Trophoblast cell (in vitro differentiated cells and primary cell): ENCODE measurements around the gene MOXD1.

ENCODE experiments used
- DNase-seq, 2 donors: peaks; one replicate each; pipeline ENCODE4 v3.0.0-alpha.2; 2016
- H2AFZ ChIP-seq: 2 replicates; pipeline ENCODE4 v1.6.1; 2013; ENCODE audit warnings: low read length, moderate library complexity, mild to moderate bottlenecking; ENCODE audit not compliant: insufficient read depth, poor library complexity
- H2AK5ac ChIP-seq: 2 replicates; pipeline ENCODE4 v1.6.1; 2013; ENCODE audit warnings: mild to moderate bottlenecking, low read length
- H2BK120ac ChIP-seq: 2 replicates; pipeline ENCODE4 v1.6.1; 2013; ENCODE audit warnings: low read length, mild to moderate bottlenecking, moderate library complexity; ENCODE audit not compliant: insufficient read depth, poor library complexity
- H2BK12ac ChIP-seq: 2 replicates; pipeline ENCODE4 v1.6.1; 2013; ENCODE audit warnings: mild to moderate bottlenecking, low read length, moderate library complexity
- H2BK5ac ChIP-seq: 2 replicates; pipeline ENCODE4 v1.6.1; 2013; ENCODE audit warnings: low read length, low read depth, moderate library complexity, mild to moderate bottlenecking; ENCODE audit not compliant: poor library complexity
- H3K14ac ChIP-seq: 2 replicates; pipeline ENCODE4 v1.6.1; 2013; ENCODE audit warnings: mild to moderate bottlenecking, low read length
- H3K18ac ChIP-seq: 2 replicates; pipeline ENCODE4 v1.6.1; 2013; ENCODE audit warnings: mild to moderate bottlenecking, low read length
- H3K23ac ChIP-seq: 2 replicates; pipeline ENCODE4 v1.6.1; 2013; ENCODE audit warnings: low read length
- H3K27ac ChIP-seq: 2 replicates; pipeline ENCODE4 v1.5.1; 2013; ENCODE audit warnings: low read depth, mild to moderate bottlenecking, inconsistent platforms, low read length, moderate library complexity
- H3K27me3 ChIP-seq: 2 replicates; pipeline ENCODE4 v1.6.1; 2013; ENCODE audit warnings: inconsistent platforms, mild to moderate bottlenecking, low read length, moderate library complexity; ENCODE audit not compliant: insufficient read depth
- H3K36me3 ChIP-seq, 2 experiments: 1 replicate in 1 of 2; 2 replicates in 1 of 2; pipeline ENCODE4 v1.6.1; 2013; ENCODE audit warnings: low read length in 2 of 2, mild to moderate bottlenecking in 2 of 2, moderate library complexity in 1 of 2; ENCODE audit not compliant: insufficient read depth in 2 of 2, control insufficient read depth in 1 of 2
- H3K4ac ChIP-seq: 2 replicates; pipeline ENCODE4 v1.6.1; 2013; ENCODE audit warnings: low read depth, mild to moderate bottlenecking, low read length, moderate library complexity
- H3K4me1 ChIP-seq, 2 experiments: 1 replicate in 1 of 2; 2 replicates in 1 of 2; pipeline ENCODE4 v1.6.1; 2013; ENCODE audit warnings: low read length in 2 of 2, mild to moderate bottlenecking in 2 of 2, moderate library complexity in 1 of 2; ENCODE audit not compliant: insufficient read depth in 2 of 2, control insufficient read depth in 1 of 2
- H3K4me2 ChIP-seq: 2 replicates; pipeline ENCODE4 v1.6.1; 2013; ENCODE audit warnings: inconsistent platforms, mild to moderate bottlenecking, low read length, moderate library complexity
- H3K4me3 ChIP-seq: 2 replicates; pipeline ENCODE4 v1.5.1; 2013; ENCODE audit warnings: mild to moderate bottlenecking, low read depth, low read length, inconsistent platforms
- H3K79me1 ChIP-seq: one replicate; pipeline ENCODE4 v1.6.1; 2013; ENCODE audit warnings: low read length
- H3K79me2 ChIP-seq: 2 replicates; pipeline ENCODE4 v1.6.1; 2013; ENCODE audit warnings: low read length, mild to moderate bottlenecking; ENCODE audit not compliant: control insufficient read depth, insufficient read depth, poor library complexity
- H3K9ac ChIP-seq: 2 replicates; pipeline ENCODE4 v1.6.1; 2013; ENCODE audit warnings: mild to moderate bottlenecking, low read length
- H3K9me3 ChIP-seq: 2 replicates; pipeline ENCODE4 v1.6.1; 2013; ENCODE audit warnings: low read depth, mild to moderate bottlenecking, control low read depth, inconsistent platforms, low read length; ENCODE audit not compliant: insufficient read depth
- H4K12ac ChIP-seq: 2 replicates; pipeline ENCODE4 v1.6.1; 2013; ENCODE audit warnings: low read depth, mild to moderate bottlenecking, low read length, moderate library complexity
- H4K8ac ChIP-seq: 2 replicates; pipeline ENCODE4 v1.6.1; 2013; ENCODE audit warnings: low read depth, mild to moderate bottlenecking, low read length, moderate library complexity
- H4K91ac ChIP-seq: one replicate; pipeline ENCODE4 v1.6.1; 2013; ENCODE audit warnings: low read depth, mild to moderate bottlenecking, low read length, moderate library complexity
- WGBS: extraction: QIAGEN DNeasy Blood & Tissue Kit; methylation state at CpG from one replicate; pipeline ENCODE4 v1.1.7; 2013; ENCODE audit warnings: missing lambda C conversion rate; ENCODE audit not compliant: insufficient read length, insufficient coverage; ENCODE audit errors: extremely low coverage; 5-methylcytosine and 5-hydroxymethylcytosine counted together

MOXD1 gene

DNA sequence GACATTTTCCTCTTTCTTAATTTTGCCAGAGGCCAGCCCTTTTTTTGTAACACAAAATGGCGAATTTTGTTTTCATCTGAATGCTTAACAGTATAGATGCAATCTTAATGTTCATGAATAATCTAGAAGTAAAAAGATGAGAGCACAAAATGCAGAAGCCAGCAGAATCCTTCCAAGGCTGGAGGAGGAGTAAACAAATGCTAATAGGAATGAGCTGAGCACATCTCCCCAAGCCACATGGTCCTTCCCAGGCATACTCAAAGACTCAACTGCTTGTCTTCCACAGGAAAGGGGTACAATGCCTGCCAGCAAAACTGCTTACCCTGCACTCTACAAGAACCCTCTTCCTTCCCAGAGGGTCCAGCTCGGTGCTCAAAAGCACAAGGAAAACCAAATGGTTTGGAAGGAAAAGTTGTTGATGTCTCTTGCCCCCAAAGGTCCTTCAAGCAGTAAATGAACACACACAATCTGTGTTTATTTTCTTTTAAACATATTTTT is 155.1 kb downstream of the MOXD1 start:
- H3K36me3 ChIP-seq, result no peaks in the 10 kb centered on the region
- no peak overlapping the region for H3K18ac ChIP-seq
- H3K27me3 ChIP-seq, result no peaks in the 10 kb centered on the region
- H3K14ac ChIP-seq, result no peak overlapping the region
- no peak for DNase-seq
- H4K91ac ChIP-seq, result no peak overlapping the region
- no peak overlapping the region for H2AFZ ChIP-seq
- no peak overlapping the region for H2BK5ac ChIP-seq
- no peak overlapping the region for H4K8ac ChIP-seq
- no peak overlapping the region for H2AK5ac ChIP-seq
- no peak overlapping the region for H3K9ac ChIP-seq
- WGBS, result no CpG with 5 or more reads among the region's 2 CpGs
- H3K79me2 ChIP-seq, result no peaks in the 10 kb centered on the region
- H2BK12ac ChIP-seq, result no peak overlapping the region
- H3K4ac ChIP-seq, result no peak overlapping the region
- H3K9me3 ChIP-seq, result peaks cover under 1% of the 10 kb centered on the region
- H2BK120ac ChIP-seq, result no peak overlapping the region
- no peak overlapping the region for H4K12ac ChIP-seq
- H3K23ac ChIP-seq, result no peak overlapping the region
- no peak overlapping the region for H3K27ac ChIP-seq
- no peaks in the 10 kb centered on the region for H3K4me1 ChIP-seq
- no peak overlapping the region for H3K4me3 ChIP-seq
- no peaks in the 10 kb centered on the region for H3K79me1 ChIP-seq
- H3K4me2 ChIP-seq, result no peak overlapping the region
